ENCODE measurements around the gene ASH1L.
"Not testable (repeated sequence)": the region's sequence is repeated elsewhere in the genome, so short reads cannot be mapped to it uniquely, and the experiment has no call there.

Gene ASH1L

GRCh38 chr1:155294520-155295182, 268.0 kb downstream of the ASH1L start:
- no peak overlapping the region for H3K4me3 ChIP-seq (ENCODE audit: low read length)
- no peak for DNase-seq (ENCODE audit: low read depth)
- TF ChIP-seq, protein P1, sequence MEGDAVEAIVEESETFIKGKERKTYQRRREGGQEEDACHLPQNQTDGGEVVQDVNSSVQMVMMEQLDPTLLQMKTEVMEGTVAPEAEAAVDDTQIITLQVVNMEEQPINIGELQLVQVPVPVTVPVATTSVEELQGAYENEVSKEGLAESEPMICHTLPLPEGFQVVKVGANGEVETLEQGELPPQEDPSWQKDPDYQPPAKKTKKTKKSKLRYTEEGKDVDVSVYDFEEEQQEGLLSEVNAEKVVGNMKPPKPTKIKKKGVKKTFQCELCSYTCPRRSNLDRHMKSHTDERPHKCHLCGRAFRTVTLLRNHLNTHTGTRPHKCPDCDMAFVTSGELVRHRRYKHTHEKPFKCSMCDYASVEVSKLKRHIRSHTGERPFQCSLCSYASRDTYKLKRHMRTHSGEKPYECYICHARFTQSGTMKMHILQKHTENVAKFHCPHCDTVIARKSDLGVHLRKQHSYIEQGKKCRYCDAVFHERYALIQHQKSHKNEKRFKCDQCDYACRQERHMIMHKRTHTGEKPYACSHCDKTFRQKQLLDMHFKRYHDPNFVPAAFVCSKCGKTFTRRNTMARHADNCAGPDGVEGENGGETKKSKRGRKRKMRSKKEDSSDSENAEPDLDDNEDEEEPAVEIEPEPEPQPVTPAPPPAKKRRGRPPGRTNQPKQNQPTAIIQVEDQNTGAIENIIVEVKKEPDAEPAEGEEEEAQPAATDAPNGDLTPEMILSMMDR (IDR thresholded peaks at IDR 0.05; ENCODE audit: insufficient read depth, low read depth, low read length, missing control alignments) = no peak

- DNase-seq (ENCODE audit: low read depth) = no peak
- no peak overlapping the region for H3K4me3 ChIP-seq (ENCODE audit: low read length)
- TF ChIP-seq, protein P1 (IDR thresholded peaks at IDR 0.05; ENCODE audit: insufficient read depth, low read depth, low read length, missing control alignments) = no peak
Observed at GRCh38 chr1:155293086-155293749, 269.4 kb downstream of the ASH1L start.

DNA sequence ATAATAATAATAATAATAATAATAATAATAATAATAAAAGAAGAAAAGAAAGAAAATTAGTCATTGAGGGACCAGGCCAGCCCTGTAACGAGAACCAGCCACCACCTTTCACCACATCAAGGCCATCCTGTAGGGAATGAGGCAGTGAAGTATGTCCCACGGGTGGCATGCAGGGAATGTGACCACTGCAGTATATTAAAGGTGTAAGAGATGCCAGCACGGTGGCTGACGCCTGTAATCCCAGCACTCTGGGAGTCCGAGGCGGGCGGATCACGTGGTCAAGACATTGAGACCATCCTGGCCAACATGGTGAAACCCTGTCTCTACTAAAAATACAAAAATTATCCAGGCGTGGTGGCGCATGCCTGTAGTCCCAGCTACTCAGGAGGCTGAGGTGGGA, 271.6 kb downstream of the ASH1L start:
- not testable (repeated sequence) for H3K4me3 ChIP-seq (ENCODE audit: low read length); DNase-seq (ENCODE audit: low read depth)

DNA sequence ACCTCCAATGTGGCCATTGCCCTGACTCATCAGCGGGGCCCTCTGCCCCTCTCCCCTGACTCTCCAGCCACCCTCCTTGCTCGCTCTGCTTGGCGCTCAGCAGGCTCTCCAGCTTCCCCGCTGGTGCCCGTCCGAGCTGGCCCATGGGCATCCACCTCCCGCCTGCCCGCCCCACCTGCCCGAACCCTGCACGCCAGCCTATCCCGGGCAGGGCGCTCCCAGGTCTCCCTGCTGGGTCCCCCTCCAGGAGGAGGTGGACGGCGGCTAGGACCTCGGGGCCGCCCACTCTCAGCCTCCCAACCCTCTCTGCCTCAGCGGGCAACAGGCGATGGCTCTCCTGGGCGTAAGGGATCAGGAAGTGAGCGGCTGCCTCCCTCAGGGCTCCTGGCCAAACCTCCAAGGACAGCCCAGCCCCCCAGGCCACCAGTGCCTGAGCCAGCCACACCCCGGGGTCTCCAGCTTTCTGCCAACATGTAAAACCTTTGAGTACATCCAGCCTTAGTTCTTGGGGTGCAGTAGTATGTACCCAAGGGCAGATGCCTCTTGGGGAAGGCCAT, 274.5 kb downstream of the ASH1L start:
- no peak overlapping the region for H3K4me3 ChIP-seq (ENCODE audit: low read length)
- no peak for DNase-seq (ENCODE audit: low read depth)
- TF ChIP-seq, protein P1 (IDR thresholded peaks at IDR 0.05; ENCODE audit: insufficient read depth, low read depth, low read length, missing control alignments) = no peak

DNA sequence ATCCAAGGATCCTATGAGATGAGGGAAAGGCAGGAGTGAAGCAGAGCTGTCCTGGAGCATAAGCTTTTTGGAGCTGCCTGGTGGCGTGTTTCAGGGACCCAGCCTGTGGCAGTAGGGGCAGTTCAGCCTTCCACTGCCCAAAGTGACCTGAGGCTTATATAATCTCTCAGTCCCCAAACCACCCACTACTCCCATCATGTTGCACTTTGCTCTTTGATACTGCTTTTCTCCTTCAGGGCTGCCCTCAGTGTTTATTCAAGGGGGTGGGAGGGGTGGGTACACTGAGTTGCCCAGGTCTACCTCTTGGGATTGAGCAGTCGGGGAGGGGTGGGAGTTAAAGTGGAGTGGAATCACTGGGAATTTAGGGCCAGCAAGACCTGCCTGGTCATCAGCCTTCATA, 276.1 kb downstream of the ASH1L start:
- no peak overlapping the region for H3K4me3 ChIP-seq (ENCODE audit: low read length)
- no peak for DNase-seq (ENCODE audit: low read depth)
- TF ChIP-seq, protein P1 (IDR thresholded peaks at IDR 0.05; ENCODE audit: insufficient read depth, low read depth, low read length, missing control alignments) = no peak

GRCh38 chr1:155285631-155286044, 277.0 kb downstream of the ASH1L start:
- H3K4me3 ChIP-seq (ENCODE audit: low read length) = no peak overlapping the region
- no peak for DNase-seq (ENCODE audit: low read depth)
- TF ChIP-seq, protein P1 (IDR thresholded peaks at IDR 0.05; ENCODE audit: insufficient read depth, low read depth, low read length, missing control alignments) = no peak
